K562 (cell line): ENCODE measurements around the gene CEP170. TPM values are rescaled to one million over a fixed set of nuclear protein-coding genes. Genes with fewer than 3 reads are reported as not detected.

Source experiments
- CCAR2 ChIP-seq: fragments of 200-400 bp; formaldehyde crosslinking; IDR thresholded peaks from 2 replicates; pipeline ENCODE4 v1.6.1; 2017; ENCODE audit warnings: mild to moderate bottlenecking, low read depth, low read length
- CREBBP ChIP-seq: IDR thresholded peaks from one replicate; pipeline ENCODE4 v1.6.1; 2012; ENCODE audit warnings: low read depth, mild to moderate bottlenecking, control low read depth, inconsistent platforms, low read length
- FOXP1 ChIP-seq: sonication (generic); formaldehyde crosslinking; IDR thresholded peaks from 2 replicates; pipeline ENCODE4 v1.8.0; 2022; ENCODE audit warnings: mild to moderate bottlenecking, missing genetic modification reagents
- KLF16 ChIP-seq: IDR thresholded peaks from 2 replicates; pipeline ENCODE4 v1.6.1; 2016; ENCODE audit warnings: antibody characterized with exemption
- MYC ChIP-seq, 2 experiments: fragments of 250-450 bp in 1 of 2; sonication (Bioruptor Pico) in 1 of 2; IDR thresholded peaks; 2 replicates each; pipeline versions ENCODE4 v1.5.1 to v1.6.1; 2012 to 2021; ENCODE audit warnings: low read depth in 2 of 2, borderline replicate concordance in 1 of 2, improper control_type of control experiment in 1 of 2, low read length in 1 of 2, mild to moderate bottlenecking in 1 of 2, moderate library complexity in 1 of 2
- NCOR1 ChIP-seq: fragments of 450-650 bp; IDR thresholded peaks from 2 replicates; pipeline ENCODE4 v1.6.1; 2016; ENCODE audit warnings: mild to moderate bottlenecking, moderate library complexity
- NR3C1 ChIP-seq: sonication (generic); formaldehyde crosslinking; IDR thresholded peaks from 2 replicates; pipeline ENCODE4 v1.8.1; 2022; ENCODE audit warnings: missing genetic modification reagents
- POLR3A ChIP-seq: IDR thresholded peaks from 2 replicates; pipeline ENCODE4 v1.6.1; 2011; ENCODE audit warnings: borderline replicate concordance, mild to moderate bottlenecking, moderate library complexity; ENCODE audit not compliant: insufficient read length, insufficient read depth; ENCODE audit errors: extremely low read depth
- RB1 ChIP-seq: fragments of 450-650 bp; IDR thresholded peaks from 2 replicates; pipeline ENCODE4 v1.6.1; 2017; ENCODE audit warnings: low read depth, mild to moderate bottlenecking
- RFX5 ChIP-seq: IDR thresholded peaks from 2 replicates; pipeline ENCODE4 v1.6.1; 2011; ENCODE audit warnings: low read depth, mild to moderate bottlenecking, improper control_type of control experiment, low read length
- SNIP1 ChIP-seq: fragments of 450-650 bp; IDR thresholded peaks from 2 replicates; pipeline ENCODE4 v1.7.1; 2017; ENCODE audit warnings: low read depth, mild to moderate bottlenecking
- ZBTB33 ChIP-seq: sonication (generic); formaldehyde crosslinking; IDR thresholded peaks from 2 replicates; pipeline ENCODE4 v1.8.1; 2023; ENCODE audit warnings: mild to moderate bottlenecking, missing genetic modification reagents
- ZNF23 ChIP-seq: fragments of 250-450 bp; sonication (Bioruptor Pico); IDR thresholded peaks from 2 replicates; pipeline ENCODE4 v1.4.0; 2020; ENCODE audit warnings: mild to moderate bottlenecking
- ZNF57 ChIP-seq: fragments of 450-650 bp; formaldehyde crosslinking; IDR thresholded peaks from 2 replicates; pipeline ENCODE4 v1.4.0; 2020; ENCODE audit warnings: mild to moderate bottlenecking, moderate library complexity
- ZNF778 ChIP-seq: fragments of 450-650 bp; formaldehyde crosslinking; IDR thresholded peaks from 2 replicates; pipeline ENCODE4 v1.4.0; 2020; ENCODE audit warnings: mild to moderate bottlenecking, moderate library complexity
- polyA plus RNA-seq, 8 experiments: library from polyadenylated mRNA; depleted of rRNA in 4 of 8; stranded (reverse) in 5 of 8; unstranded in 3 of 8; fragments of >200 nt; fragmentation: Nextera tagmentation in 2 of 8; fragmentation: Illumina TruSeq in 1 of 8; extraction: Ambion mirVana in 2 of 8; extraction: Trizol in 1 of 8; gene quantifications; 2 replicates each; pipeline versions ENCODE4 v1.2.1 to v1.2.3, GENCODE V29; 2011 to 2014; ENCODE audit warnings: inconsistent platforms in 1 of 8, missing spikeins in 1 of 8
- total RNA-seq, 7 experiments: library from RNA; depleted of rRNA in 6 of 7; stranded (reverse); fragments of >200 nt in 6 of 7; fragmentation: Illumina TruSeq in 2 of 7; extraction: Trizol in 2 of 7; gene quantifications; 2 replicates each; pipeline versions ENCODE4 v1.2.1 to v1.2.3, GENCODE V29; 2011 to 2021; ENCODE audit warnings: low replicate concordance in 1 of 7
- TF ChIP-seq, protein P1 (sequence below): fragments of 250-450 bp; sonication (Bioruptor Pico); IDR thresholded peaks from 2 replicates; pipeline ENCODE4 v1.9.0; 2021; ENCODE audit warnings: mild to moderate bottlenecking
- TF ChIP-seq, protein P2 (sequence below): fragments of 250-450 bp; sonication (Bioruptor Pico); IDR thresholded peaks from 2 replicates; pipeline ENCODE4 v1.5.0; 2020; ENCODE audit warnings: mild to moderate bottlenecking, borderline replicate concordance
- TF ChIP-seq, protein P3 (sequence below), 3 experiments: fragments of 200-800 bp in 1 of 3; fragments of 250-450 bp in 1 of 3; fragments of 450-650 bp in 1 of 3; sonication (Bioruptor Pico) in 1 of 3; sonication (Bioruptor generic) in 1 of 3; formaldehyde crosslinking in 1 of 3; IDR thresholded peaks; 2 replicates each; pipeline versions ENCODE4 v1.6.1 to v1.8.0; 2016 to 2022; ENCODE audit warnings: mild to moderate bottlenecking in 2 of 3, missing genetic modification characterization in 2 of 3, missing compliant biosample characterization in 1 of 3, moderate library complexity in 1 of 3

CEP170 gene
- total and polyA plus RNA-seq, 9 of the 15 experiments (the other 6 are each of a cell fraction or from before 2014, with no cell fraction given): 22.6 to 110 (median 68.5) TPM

DNA sequence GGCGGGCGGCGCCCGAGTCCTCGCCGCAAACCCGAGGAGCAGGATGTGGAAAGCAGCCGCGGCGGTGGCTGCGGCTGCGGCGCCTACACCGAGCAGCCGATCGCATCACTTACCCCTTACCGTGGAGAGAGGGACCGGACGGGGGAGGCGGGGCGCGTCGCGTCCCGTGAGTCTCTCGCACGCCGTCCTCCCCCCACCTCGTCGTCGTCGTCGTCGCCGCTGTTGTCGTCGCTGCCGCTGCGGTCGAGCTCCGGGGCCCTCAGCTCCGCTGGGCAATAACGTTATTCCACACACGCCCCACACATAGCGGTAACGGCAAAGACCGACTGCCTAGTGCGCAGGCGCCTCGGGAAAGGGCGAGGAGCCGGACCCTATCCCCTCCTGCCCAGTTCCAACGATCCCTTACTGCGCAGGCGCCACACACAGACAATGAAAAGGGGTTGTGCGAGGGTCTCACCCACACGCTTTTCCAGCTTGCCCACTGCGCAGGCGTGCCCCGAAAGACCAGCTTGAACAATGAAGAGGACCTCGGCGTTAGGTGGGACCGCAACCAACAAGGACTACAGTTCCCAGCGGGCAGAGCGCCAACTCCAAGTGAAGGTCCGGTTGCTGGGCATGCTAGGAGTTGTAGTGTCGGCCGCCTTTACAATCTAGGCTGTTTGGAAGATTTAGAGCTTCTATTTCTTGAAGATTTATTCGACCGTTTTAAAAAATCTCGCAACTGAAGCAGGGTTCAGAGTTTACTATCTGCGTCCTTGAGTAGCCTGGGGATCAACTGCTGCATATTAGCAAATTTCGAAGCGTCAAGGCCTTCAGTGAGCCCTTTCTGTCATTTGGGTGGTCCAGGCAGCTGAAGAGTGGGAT, at the start of gene CEP170 (continued):
- peak; percentile 74; the same call in 1 of the 2 replicates for TF ChIP-seq MYC (IDR thresholded peaks at IDR 0.05; ENCODE audit: low read depth, low read length)
- no peak; the same call in 1 of the 2 replicates for TF ChIP-seq MYC (CRISPR knock-in tag; IDR thresholded peaks at IDR 0.05; ENCODE audit: borderline replicate concordance, low read depth)
- TF ChIP-seq RB1: 0 out of 2 replicates have a peak, but pooled peaks have one; percentile 17
- TF ChIP-seq FOXP1 (CRISPR knock-in tag): peak; percentile 89
- no peak for TF ChIP-seq ZNF778
- TF ChIP-seq RFX5: no peak
- TF ChIP-seq CREBBP: no peak
- no peak for TF ChIP-seq KLF16
- TF ChIP-seq, protein P1, sequence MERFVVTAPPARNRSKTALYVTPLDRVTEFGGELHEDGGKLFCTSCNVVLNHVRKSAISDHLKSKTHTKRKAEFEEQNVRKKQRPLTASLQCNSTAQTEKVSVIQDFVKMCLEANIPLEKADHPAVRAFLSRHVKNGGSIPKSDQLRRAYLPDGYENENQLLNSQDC (CRISPR knock-in tag): no peak; the same call in 1 of the 2 replicates
- TF ChIP-seq NR3C1 (CRISPR knock-in tag): no peak
- TF ChIP-seq NCOR1: no peak
- TF ChIP-seq ZNF23: 0 out of 2 replicates have a peak, but pooled peaks have one; percentile 18
- TF ChIP-seq, protein P2, sequence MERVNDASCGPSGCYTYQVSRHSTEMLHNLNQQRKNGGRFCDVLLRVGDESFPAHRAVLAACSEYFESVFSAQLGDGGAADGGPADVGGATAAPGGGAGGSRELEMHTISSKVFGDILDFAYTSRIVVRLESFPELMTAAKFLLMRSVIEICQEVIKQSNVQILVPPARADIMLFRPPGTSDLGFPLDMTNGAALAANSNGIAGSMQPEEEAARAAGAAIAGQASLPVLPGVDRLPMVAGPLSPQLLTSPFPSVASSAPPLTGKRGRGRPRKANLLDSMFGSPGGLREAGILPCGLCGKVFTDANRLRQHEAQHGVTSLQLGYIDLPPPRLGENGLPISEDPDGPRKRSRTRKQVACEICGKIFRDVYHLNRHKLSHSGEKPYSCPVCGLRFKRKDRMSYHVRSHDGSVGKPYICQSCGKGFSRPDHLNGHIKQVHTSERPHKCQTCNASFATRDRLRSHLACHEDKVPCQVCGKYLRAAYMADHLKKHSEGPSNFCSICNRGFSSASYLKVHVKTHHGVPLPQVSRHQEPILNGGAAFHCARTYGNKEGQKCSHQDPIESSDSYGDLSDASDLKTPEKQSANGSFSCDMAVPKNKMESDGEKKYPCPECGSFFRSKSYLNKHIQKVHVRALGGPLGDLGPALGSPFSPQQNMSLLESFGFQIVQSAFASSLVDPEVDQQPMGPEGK (CRISPR knock-in tag): no peak
- TF ChIP-seq SNIP1: no peak
- TF ChIP-seq, protein P3, sequence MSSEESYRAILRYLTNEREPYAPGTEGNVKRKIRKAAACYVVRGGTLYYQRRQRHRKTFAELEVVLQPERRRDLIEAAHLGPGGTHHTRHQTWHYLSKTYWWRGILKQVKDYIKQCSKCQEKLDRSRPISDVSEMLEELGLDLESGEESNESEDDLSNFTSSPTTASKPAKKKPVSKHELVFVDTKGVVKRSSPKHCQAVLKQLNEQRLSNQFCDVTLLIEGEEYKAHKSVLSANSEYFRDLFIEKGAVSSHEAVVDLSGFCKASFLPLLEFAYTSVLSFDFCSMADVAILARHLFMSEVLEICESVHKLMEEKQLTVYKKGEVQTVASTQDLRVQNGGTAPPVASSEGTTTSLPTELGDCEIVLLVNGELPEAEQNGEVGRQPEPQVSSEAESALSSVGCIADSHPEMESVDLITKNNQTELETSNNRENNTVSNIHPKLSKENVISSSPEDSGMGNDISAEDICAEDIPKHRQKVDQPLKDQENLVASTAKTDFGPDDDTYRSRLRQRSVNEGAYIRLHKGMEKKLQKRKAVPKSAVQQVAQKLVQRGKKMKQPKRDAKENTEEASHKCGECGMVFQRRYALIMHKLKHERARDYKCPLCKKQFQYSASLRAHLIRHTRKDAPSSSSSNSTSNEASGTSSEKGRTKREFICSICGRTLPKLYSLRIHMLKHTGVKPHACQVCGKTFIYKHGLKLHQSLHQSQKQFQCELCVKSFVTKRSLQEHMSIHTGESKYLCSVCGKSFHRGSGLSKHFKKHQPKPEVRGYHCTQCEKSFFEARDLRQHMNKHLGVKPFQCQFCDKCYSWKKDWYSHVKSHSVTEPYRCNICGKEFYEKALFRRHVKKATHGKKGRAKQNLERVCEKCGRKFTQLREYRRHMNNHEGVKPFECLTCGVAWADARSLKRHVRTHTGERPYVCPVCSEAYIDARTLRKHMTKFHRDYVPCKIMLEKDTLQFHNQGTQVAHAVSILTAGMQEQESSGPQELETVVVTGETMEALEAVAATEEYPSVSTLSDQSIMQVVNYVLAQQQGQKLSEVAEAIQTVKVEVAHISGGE (CRISPR knock-in tag; IDR thresholded peaks at IDR 0.05): peak in 2 of 3 experiments; percentile 47 to 80; a peak in 3 of 6 replicates
- TF ChIP-seq ZBTB33 (CRISPR knock-in tag): peak; percentile 77
- TF ChIP-seq CCAR2: no peak
- TF ChIP-seq ZNF57 (CRISPR knock-in tag): no peak
- TF ChIP-seq POLR3A: no peak
